Effector memory CD4-positive, alpha-beta T cell (primary cell): ENCODE results near the gene CFL1.
"Not testable (repeated sequence)": the region's sequence is repeated elsewhere in the genome, so short reads cannot be mapped to it uniquely, and the experiment has no call there.

Experiments
- DNase-seq, 3 donors: peaks; one replicate each; pipeline ENCODE4 v3.0.0-alpha.2; 2020
- H3K27ac ChIP-seq: 2 replicates; pipeline ENCODE4 v1.7.0; 2013; ENCODE audit warnings: mild to moderate bottlenecking, low read length, moderate library complexity; ENCODE audit not compliant: insufficient read depth, poor library complexity, severe bottlenecking
- H3K27me3 ChIP-seq: replicated peaks from 2 replicates; pipeline ENCODE4 v1.7.0; 2013; ENCODE audit warnings: mild to moderate bottlenecking, low read length; ENCODE audit not compliant: insufficient read depth, control insufficient read depth, poor library complexity, severe bottlenecking
- H3K36me3 ChIP-seq: 2 replicates; pipeline ENCODE4 v1.7.0; 2013; ENCODE audit warnings: mild to moderate bottlenecking, low read length, moderate library complexity; ENCODE audit not compliant: control insufficient read depth, insufficient read depth
- H3K4me1 ChIP-seq: 2 replicates; pipeline ENCODE4 v1.7.0; 2013; ENCODE audit warnings: low read length, mild to moderate bottlenecking; ENCODE audit not compliant: control insufficient read depth, insufficient read depth, poor library complexity, severe bottlenecking
- H3K4me3 ChIP-seq: 2 replicates; pipeline ENCODE4 v1.7.0; 2013; ENCODE audit warnings: low read length, low read depth, mild to moderate bottlenecking; ENCODE audit not compliant: insufficient read depth, poor library complexity, severe bottlenecking
- H3K9me3 ChIP-seq: 2 replicates; pipeline ENCODE4 v1.7.0; 2013; ENCODE audit warnings: mild to moderate bottlenecking, low read length, moderate library complexity; ENCODE audit not compliant: control insufficient read depth

The CFL1 gene

DNA sequence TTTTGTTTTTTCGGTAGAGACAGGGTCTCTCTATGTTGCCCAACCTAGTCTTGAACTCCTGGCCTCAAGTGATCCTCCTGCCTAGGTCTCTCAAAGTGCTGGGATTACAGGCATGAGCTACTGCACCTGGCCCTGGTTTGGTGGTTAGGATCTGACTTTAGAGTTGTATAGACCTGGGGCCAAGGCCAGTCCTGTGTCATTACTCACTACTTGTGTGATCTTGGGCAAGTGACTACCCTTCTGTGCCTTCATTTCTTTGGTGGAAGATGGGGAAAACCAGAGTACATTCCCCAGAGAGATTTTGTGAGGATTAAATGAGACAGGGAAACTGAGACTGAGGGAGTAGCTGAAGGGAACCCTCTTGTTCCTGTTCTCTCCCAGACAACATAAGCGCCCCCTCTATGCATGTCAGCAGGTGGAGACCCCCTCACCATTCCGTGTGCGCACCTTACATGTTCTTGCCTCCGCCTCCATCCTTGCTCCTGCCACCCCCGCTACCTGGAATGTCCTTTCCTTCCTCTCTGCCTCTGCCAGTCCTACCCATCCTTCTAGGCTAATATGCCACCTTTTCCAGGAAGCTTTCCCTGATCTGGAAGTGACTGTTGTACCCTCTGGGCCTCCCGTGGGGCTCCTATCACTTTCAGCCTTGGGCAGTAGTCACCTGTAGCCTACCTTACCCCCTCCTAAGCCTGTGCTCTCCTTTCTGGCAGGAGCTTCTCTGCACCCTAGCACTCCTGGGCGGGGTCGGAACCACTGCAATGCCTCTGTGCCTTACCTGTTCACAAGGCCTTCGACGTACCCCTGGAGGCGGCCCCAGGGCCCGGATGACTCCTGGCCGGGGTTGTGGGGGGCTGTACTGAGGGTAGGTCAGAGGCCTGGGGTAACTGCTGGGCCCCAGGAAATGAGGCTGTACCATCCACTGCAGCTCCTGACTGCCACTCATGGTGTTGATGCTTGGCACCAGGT lies 38.3 kb upstream of the CFL1 start:
- no peak overlapping the region for H3K4me3 ChIP-seq

DNA sequence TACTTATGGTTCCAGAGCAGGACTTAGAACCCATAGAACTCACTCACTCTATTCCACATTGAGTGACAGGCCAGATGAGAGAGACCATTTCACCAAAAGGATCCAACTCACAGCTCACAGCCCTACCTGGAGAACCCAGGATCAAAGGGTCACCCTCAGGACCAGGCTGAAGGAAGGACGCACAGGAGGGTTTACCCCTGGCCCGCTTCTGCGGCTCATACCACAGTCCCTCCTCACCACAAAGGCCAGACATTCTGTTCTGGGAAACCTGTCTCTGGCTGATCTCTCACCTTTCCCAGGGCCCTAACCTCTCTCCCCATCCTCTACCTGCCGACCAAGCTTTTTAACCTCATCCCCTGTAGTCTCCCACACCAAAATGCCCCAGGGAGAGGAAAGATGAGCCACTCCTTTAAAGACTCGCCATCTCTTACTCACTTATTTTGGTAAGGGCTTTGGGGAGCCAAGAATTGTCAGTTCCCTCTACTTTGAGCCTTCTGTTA lies 37.6 kb upstream of the CFL1 start:
- Histone ChIP-seq H3K36me3 (no peaks in the 10 kb centered on the region), H3K9me3 (no peaks in the 10 kb centered on the region), H3K4me1 (peaks cover 46% of the 10 kb centered on the region), H3K4me3 (no peak overlapping the region), H3K27me3 (peaks cover 11% of the 10 kb centered on the region), H3K27ac (no peak overlapping the region)
- no peak for DNase-seq

More for the DNA sequence above, 38.3 kb upstream of the CFL1 start:
- Histone ChIP-seq H3K27me3 (peaks cover 11% of the 10 kb centered on the region), H3K27ac (no peak overlapping the region), H3K4me1 (peaks cover 51% of the 10 kb centered on the region), H3K36me3 (no peaks in the 10 kb centered on the region), H3K9me3 (no peaks in the 10 kb centered on the region)
- DNase-seq, result no peak

DNA sequence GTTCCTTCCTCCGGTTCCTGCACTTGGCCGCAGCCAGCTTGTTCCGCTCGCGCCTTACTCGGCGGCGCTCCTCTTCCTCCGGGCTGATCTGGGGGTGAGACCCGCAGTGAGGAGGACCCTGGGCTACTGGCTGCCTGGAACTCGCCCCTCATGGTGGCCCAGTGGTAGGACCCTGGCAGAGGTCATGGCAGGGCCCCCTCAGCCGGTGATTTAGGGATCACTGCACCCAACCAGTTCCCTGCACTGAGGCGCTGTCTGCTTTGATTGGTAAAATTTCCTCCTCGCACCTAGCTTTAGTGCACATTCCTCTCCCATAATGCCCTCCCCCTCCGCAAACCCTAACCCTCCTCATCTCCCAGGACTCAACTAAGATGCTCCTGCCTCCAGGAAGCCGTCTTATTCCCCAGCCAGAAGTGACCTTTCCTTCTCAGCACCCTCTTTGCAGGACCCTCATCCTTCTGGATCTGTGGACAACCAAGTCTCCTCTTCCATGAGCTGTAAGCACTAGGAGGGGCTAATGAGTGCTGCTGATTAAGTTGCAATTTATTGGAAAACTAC lies 36.1 kb upstream of the CFL1 start:
- peaks cover 43% of the 10 kb centered on the region for H3K4me1 ChIP-seq
- H3K27me3 ChIP-seq, result peaks cover 4% of the 10 kb centered on the region
- H3K9me3 ChIP-seq, result no peaks in the 10 kb centered on the region
- no peak for DNase-seq
- peak overlapping the region; percentile 62 for H3K27ac ChIP-seq
- H3K36me3 ChIP-seq, result no peaks in the 10 kb centered on the region
- peak overlapping the region; percentile 35 for H3K4me3 ChIP-seq

DNA sequence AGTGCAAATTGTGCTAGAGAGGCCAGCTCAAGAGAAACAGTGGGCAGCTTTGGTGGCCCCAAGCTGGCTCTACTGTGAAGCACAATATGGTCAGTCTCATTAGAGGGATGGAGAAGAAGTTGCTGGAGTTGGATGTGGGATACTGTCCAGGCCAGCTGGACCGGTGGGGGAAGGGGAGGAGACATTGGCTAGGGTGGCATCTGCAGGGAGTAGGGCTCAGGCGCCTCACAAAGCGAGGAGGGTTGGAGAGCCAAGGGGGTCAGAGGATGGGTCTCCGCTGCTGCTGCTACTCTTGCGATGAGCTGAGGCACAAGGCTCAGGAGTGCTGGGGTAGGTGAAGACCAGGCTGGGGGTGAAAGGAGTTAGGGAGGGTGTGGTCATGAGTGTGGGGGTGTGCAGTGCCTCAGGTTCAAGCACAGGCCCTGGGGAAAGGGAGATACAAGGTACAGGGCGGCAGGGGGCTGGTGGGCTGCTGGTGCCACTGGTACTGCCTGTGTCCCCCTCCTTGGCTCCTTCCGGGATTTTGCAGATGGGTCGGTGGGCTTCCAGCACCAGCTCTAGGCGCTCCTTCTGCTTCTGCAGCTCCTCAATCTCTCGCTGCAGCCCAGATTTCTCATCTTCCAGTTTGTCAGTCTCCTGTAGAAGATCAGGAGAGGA lies 34.8 kb upstream of the CFL1 start:
- DNase-seq, result no peak
- no peaks in the 10 kb centered on the region for H3K9me3 ChIP-seq
- H3K4me1 ChIP-seq, result peaks cover 42% of the 10 kb centered on the region
- H3K4me3 ChIP-seq, result peak overlapping the region; percentile 6
- H3K27me3 ChIP-seq, result no peaks in the 10 kb centered on the region
- H3K36me3 ChIP-seq, result no peaks in the 10 kb centered on the region
- peak overlapping the region; percentile 62 for H3K27ac ChIP-seq

DNA sequence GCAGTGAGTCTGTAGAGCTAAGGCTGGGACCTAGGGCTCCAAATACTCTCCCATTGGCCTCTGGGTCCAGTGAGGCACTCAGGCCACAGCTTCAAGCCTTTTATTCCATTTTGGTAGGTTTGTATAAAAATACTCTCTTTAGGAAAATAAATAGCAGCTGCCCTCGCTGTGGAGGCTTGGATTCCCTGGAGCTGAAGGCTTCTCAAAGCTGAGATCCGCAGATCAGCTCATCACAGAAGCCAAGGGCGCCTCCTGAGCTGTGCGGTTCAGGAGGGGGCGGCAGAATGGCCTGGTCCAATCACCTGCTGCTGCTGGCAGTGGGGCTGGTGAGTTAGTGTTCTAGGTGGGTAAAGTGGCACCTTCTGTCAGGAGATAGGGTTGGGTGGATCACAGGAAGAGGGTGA lies 34.2 kb upstream of the CFL1 start:
- H3K36me3 ChIP-seq, H3K9me3 ChIP-seq, DNase-seq, H3K27me3 ChIP-seq: not testable (repeated sequence)
- peak overlapping the region; percentile 90 for H3K27ac ChIP-seq
- peak overlapping the region; percentile 79 for H3K4me3 ChIP-seq
- peaks cover 45% of the 10 kb centered on the region for H3K4me1 ChIP-seq

DNA sequence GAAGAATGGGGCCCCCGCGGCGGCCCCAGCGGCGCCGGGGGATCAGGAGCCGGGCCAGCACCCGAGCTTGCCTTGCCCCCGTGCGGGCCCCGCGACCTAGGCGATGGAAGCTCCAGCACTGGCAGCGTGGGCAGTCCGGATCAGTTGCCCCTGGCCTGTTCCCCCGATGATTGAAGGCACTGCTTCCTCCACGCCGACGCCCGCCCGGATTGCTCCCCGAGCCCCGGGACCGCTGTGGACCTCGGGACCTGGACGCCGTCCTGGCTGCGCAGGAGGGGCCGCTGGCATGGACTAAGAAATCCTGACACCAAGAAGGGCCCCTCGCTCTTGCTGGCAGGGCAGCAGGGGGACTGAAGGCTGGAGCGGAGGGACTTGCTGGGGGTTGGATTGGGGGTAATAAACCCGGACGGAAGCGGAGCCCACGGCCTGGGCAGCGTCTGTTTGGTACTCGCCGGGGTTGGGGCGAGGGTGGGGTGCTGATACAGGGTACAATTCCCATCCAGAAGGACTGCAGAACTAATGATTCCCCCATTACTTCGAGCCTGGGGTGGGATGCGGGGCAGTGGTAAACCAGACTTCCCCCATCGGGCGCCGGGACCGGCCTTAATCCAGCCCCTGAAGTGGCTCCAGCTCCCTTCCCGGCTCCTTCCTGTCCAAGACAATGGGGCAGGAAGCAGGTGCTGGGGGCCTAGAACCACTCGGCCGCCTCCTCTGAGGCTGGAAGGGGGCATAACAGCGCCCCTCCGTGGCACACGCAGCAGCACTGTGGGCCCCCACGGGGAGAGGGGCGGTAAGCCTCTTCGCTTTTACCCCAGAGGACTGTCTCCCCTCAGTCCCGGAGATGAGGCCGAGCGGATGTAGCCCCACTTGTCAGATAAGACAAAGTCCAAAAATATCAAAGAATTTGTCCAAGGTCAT lies 33.5 kb upstream of the CFL1 start:
- H3K4me1 ChIP-seq, result peaks cover 45% of the 10 kb centered on the region
- H3K27ac ChIP-seq, result peak overlapping the region; percentile 90

DNA sequence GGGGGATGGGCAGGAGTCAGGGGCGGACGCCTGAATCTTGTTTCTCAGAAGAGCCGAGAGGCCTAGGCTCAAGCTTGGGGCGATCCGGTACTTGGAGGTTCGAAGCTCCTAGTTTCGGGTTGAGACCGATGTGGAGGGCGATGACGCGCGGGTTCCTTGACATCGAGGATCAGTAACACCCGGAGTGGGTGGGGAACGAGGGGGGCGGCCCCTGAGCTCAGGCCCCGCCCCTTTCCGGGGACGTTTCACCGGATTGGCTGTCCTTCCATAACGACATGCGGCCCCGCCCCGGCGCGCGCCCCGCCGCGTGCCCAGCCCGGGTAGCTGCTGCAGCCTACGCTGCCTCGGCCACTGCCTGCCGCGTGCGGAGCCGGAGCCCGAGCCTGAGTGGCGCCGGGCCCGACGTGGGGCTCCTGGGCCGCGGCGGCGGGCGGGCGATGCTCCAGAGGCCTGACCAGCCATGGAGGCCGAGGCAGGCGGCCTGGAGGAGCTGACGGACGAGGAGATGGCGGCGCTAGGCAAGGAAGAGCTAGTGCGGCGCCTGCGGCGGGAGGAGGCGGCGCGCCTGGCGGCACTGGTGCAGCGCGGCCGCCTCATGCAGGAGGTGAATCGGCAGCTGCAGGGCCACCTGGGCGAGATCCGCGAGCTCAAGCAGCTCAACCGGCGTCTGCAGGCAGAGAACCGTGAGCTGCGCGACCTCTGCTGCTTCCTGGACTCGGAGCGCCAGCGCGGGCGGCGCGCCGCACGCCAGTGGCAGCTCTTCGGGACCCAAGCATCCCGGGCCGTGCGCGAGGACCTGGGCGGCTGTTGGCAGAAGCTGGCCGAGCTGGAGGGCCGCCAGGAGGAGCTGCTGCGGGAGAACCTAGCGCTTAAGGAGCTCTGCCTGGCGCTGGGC lies 32.6 kb upstream of the CFL1 start, which contains the start of gene CCDC85B:
Gene CCDC85B (plus strand): TSS at position 350 of the 895 bp plus-strand sequence. CDS start 111 bp downstream, at position 461.
- peaks cover 45% of the 10 kb centered on the region for H3K4me1 ChIP-seq
- peak; percentile 96 to 97 (median 97) for DNase-seq
- H3K36me3 ChIP-seq, result peaks cover 2% of the 10 kb centered on the region
- no peaks in the 10 kb centered on the region for H3K27me3 ChIP-seq
- peak within 1 kb of the TSS; percentile 79 for H3K4me3 ChIP-seq
- no peaks in the 10 kb centered on the region for H3K9me3 ChIP-seq
- H3K27ac ChIP-seq, result peak within 1 kb of the TSS; percentile 90

More for the DNA sequence above, 33.5 kb upstream of the CFL1 start:
- no peaks in the 10 kb centered on the region for H3K27me3 ChIP-seq
- H3K4me3 ChIP-seq, result peak overlapping the region; percentile 79
- no peaks in the 10 kb centered on the region for H3K36me3 ChIP-seq
- H3K9me3 ChIP-seq, result no peaks in the 10 kb centered on the region
- DNase-seq, result no peak

DNA sequence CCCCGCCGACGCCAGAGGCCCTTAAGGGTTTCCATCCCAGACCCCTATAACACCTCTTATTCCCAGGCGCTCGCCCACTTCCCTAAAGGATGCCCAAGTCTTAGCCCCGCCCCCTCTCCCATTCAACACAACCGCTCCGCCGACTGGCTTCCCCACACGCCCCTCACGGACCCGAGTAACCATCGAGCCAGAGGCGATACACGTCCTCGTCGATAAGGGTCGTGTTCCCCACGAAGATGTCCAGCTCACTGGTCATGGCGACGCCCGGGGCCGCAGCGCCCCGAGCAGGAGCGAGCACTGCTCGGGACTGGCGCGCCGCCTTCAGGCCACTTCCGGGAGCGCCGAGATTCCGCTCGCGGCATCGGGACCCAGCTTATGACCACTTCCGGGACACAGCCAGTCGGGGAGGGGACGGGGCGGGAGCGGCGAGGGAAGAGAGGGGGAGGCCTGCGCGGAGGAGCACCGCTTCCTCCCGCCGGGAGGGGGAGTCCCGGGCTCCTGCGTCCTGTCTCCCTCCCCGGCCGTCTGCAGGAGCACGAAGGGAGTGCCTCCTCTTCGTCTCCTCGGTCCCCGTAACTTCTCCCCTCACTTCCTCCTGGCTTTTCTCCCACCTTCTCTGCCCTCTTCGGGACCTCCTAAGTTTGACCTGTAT lies 30.3 kb upstream of the CFL1 start, which contains the start of gene FIBP:
Gene FIBP (minus strand): TSS at position 309 of the 652 bp plus-strand sequence. CDS start 53 bp downstream, at position 256.
- H3K27ac ChIP-seq, result peak within 1 kb of the TSS; percentile 90
- H3K9me3 ChIP-seq, result no peaks in the 10 kb centered on the region
- H3K36me3 ChIP-seq, result peaks cover 16% of the 10 kb centered on the region
- H3K4me3 ChIP-seq, result peak within 1 kb of the TSS; percentile 79
- H3K4me1 ChIP-seq, result peaks cover 38% of the 10 kb centered on the region
- no peaks in the 10 kb centered on the region for H3K27me3 ChIP-seq
- DNase-seq, result peak; percentile 92 to 95 (median 93)
